PC-3 (cell line): ENCODE results near the gene SLC39A5.

Experiments
- CTCF ChIP-seq: fragments of 300-600 bp; sonication (generic); conservative IDR thresholded peaks from 2 replicates; pipeline ENCODE4 v1.5.1; 2017; ENCODE audit warnings: antibody characterized with exemption, low read depth, mild to moderate bottlenecking, low read length
- EZH2 ChIP-seq: fragments of 300-600 bp; sonication (generic); IDR thresholded peaks from one replicate; pipeline ENCODE4 v1.6.1; 2017; ENCODE audit warnings: antibody characterized with exemption, mild to moderate bottlenecking, low read length; ENCODE audit not compliant: unreplicated experiment
- EZH2phosphoT487 ChIP-seq: fragments of 300-600 bp; sonication (generic); IDR thresholded peaks from 2 replicates; pipeline ENCODE4 v1.6.1; 2018; ENCODE audit warnings: mild to moderate bottlenecking, antibody characterized with exemption, low read length, borderline replicate concordance

GRCh38 chr12:56192582-56192981 lies 37.3 kb upstream of the SLC39A5 start:
- TF ChIP-seq CTCF = no peak
- no peak for TF ChIP-seq EZH2phosphoT487
- no peak for TF ChIP-seq EZH2
